ENCODE results near the gene TCF25. TPM values are rescaled to one million over a fixed set of nuclear protein-coding genes. Genes with fewer than 3 reads are reported as not detected.

TCF25 gene
- 175 and 185 TPM in 2 replicates for total RNA-seq

GRCh38 chr16:89873109-89873971, at the start of gene TCF25:
Gene TCF25, plus strand, starts transcription at chr16:89873592. Its CDS starts 76 bp downstream, at chr16:89873668.

GRCh38 chr16:89828199-89828869, 45.1 kb upstream of the TCF25 start, which contains the start of gene SPIRE2:
Gene SPIRE2, plus strand, starts transcription at chr16:89828475. Its CDS starts 76 bp downstream, at chr16:89828551.

GRCh38 chr16:89918453-89919347, 45.3 kb downstream of the TCF25 start, which contains the start of gene MC1R:
Gene MC1R, plus strand, starts transcription at chr16:89918862. Its CDS starts 397 bp downstream, at chr16:89919259.

GRCh38 chr16:89922884-89923639, 49.7 kb downstream of the TCF25 start, which contains the start of gene TUBB3:
Gene TUBB3, plus strand, starts transcription at chr16:89923342. Its CDS starts 60 bp downstream, at chr16:89923402.

Other genes starting within 250 kb of the TCF25 start
- 69.3 and 134 TPM in 2 replicates for gene CHMP1A, start 215.9 kb upstream of the TCF25 start, total RNA-seq
- 1.1 and 2.9 TPM in 2 replicates for gene SPATA33, start 215.8 kb upstream of the TCF25 start, total RNA-seq
- 39.9 and 55.2 TPM in 2 replicates for gene CDK10, start 186.9 kb upstream of the TCF25 start, total RNA-seq
- 12.4 and 14.2 TPM in 2 replicates for gene SPATA2L, start 171.9 kb upstream of the TCF25 start, total RNA-seq
- 3.6 and 6.5 TPM in 2 replicates for gene VPS9D1, start 152.7 kb upstream of the TCF25 start, total RNA-seq
- gene ZNF276, start 152.1 kb upstream of the TCF25 start, total RNA-seq, result 9.9 and 10.2 TPM in 2 replicates
- 5.6 and 17.4 TPM in 2 replicates for gene FANCA, start 56.9 kb upstream of the TCF25 start, total RNA-seq
- 0.77 and 1.1 TPM in 2 replicates for gene SPIRE2, start 45.1 kb upstream of the TCF25 start, total RNA-seq
- gene MC1R, start 45.3 kb downstream of the TCF25 start, total RNA-seq, result 4.4 and 6.5 TPM in 2 replicates
- gene TUBB3, start 49.8 kb downstream of the TCF25 start, total RNA-seq, result 119 and 496 TPM in 2 replicates
- 68.8 and 84.0 TPM in 2 replicates for gene DEF8, start 75.2 kb downstream of the TCF25 start, total RNA-seq
- gene DBNDD1, start 145.9 kb downstream of the TCF25 start, total RNA-seq, result 1.5 and 2.3 TPM in 2 replicates
- gene PRDM7, start 203.7 kb downstream of the TCF25 start, total RNA-seq, result not detected in 2 replicates

Data from regular cardiac myocyte (primary cell).